Caki2 (cell line): ENCODE results near the gene RELA. TPM values are rescaled to one million over a fixed set of nuclear protein-coding genes. Genes with fewer than 3 reads are reported as not detected.
A peak's percentile ranks its signal among the peaks of the same experiment; 100 is the strongest.

ENCODE experiments used
- DNase-seq: peaks from one replicate; pipeline ENCODE4 v3.0.0-alpha.2; 2015; ENCODE audit warnings: low read depth
- in situ Hi-C: cut with HindIII; loops from 2 replicates; pipeline ENCODE4 v1.10.0; 2016; ENCODE audit warnings: low sequenced_read_pairs, low pct_unique_long_range_greater_than_20kb, mixed read lengths
- total RNA-seq: library from RNA; depleted of rRNA; stranded (reverse); fragments of >200 nt; shearing (Covaris generic); gene quantifications from 2 replicates; pipeline ENCODE4 v1.2.3, GENCODE V29; 2014; ENCODE audit warnings: low replicate concordance

Gene RELA
- total RNA-seq, 1 experiment from 2014 or later: 49.7 TPM

GRCh38 chr11:65620666-65621065 is 42.0 kb downstream of the RELA start:
- in situ Hi-C loops: no loop called here
- no peak for DNase-seq

- DNase-seq: no peak
- in situ Hi-C loops: no loop called here
Observed at GRCh38 chr11:65619281-65619928, 43.3 kb downstream of the RELA start.

- in situ Hi-C loops: no loop called here
- no peak for DNase-seq
Observed at GRCh38 chr11:65618763-65619162, 44.0 kb downstream of the RELA start.

GRCh38 chr11:65617990-65618751 is 44.5 kb downstream of the RELA start:
- in situ Hi-C loops: no loop called here

GRCh38 chr11:65617136-65617850 is 45.4 kb downstream of the RELA start:
- no peak for DNase-seq
- in situ Hi-C loops: no loop called here

More at GRCh38 chr11:65617990-65618751, 44.5 kb downstream of the RELA start:
- DNase-seq: no peak

GRCh38 chr11:65616575-65617001 is 46.1 kb downstream of the RELA start:
- DNase-seq: no peak
- in situ Hi-C loops: no loop called here

GRCh38 chr11:65615950-65616574 is 46.7 kb downstream of the RELA start:
- DNase-seq: no peak
- in situ Hi-C loops: no loop called here

GRCh38 chr11:65615229-65615949 is 47.3 kb downstream of the RELA start, which contains the start of gene PCNX3:
PCNX3 (plus strand) TSS chr11:65615776; CDS start chr11:65616312, 536 bp downstream.
- peak; percentile 100 for DNase-seq
- in situ Hi-C loops: no loop called here

- in situ Hi-C loops: no loop called here
- no peak for DNase-seq
Observed at GRCh38 chr11:65613091-65613928, 49.4 kb downstream of the RELA start.

- DNase-seq: no peak
- in situ Hi-C loops: no loop called here
Observed at GRCh38 chr11:65612691-65613090, 50.0 kb downstream of the RELA start.

GRCh38 chr11:65611758-65612603 is 50.7 kb downstream of the RELA start:
- in situ Hi-C loops: no loop called here

GRCh38 chr11:65611028-65611757 is 51.5 kb downstream of the RELA start:
- no peak for DNase-seq
- in situ Hi-C loops: no loop called here

More at GRCh38 chr11:65611758-65612603, 50.7 kb downstream of the RELA start:
- DNase-seq: no peak

GRCh38 chr11:65610404-65610803 is 52.3 kb downstream of the RELA start:
- in situ Hi-C loops: no loop called here
- DNase-seq: no peak

GRCh38 chr11:65609665-65610064 is 53.1 kb downstream of the RELA start:
- in situ Hi-C loops: no loop called here
- no peak for DNase-seq

GRCh38 chr11:65609229-65609628 is 53.5 kb downstream of the RELA start:
- in situ Hi-C loops: no loop called here
- DNase-seq: no peak
